Astrocyte (in vitro differentiated cells and primary cell): ENCODE measurements around the gene KRT222. TPM values are rescaled to one million over a fixed set of nuclear protein-coding genes. Genes with fewer than 3 reads are reported as not detected.

Experiments
- DNase-seq: peaks from one replicate; pipeline ENCODE4 v3.0.0-alpha.2; 2010; ENCODE audit warnings: low read depth
- FAIRE-seq: peaks from 2 replicates; lab custom pipeline; 2011; peaks lifted over from hg19 to GRCh38; lab: Jason Lieb, UNC
- H2AFZ ChIP-seq: 2 replicates; pipeline ENCODE4 v1.6.0; 2012; ENCODE audit warnings: low read depth, low read length, inconsistent platforms
- H3K27ac ChIP-seq: 2 replicates; pipeline ENCODE4 v1.5.1; 2011; ENCODE audit warnings: low read depth, low read length, inconsistent platforms
- H3K27me3 ChIP-seq: 2 replicates; pipeline ENCODE4 v1.6.0; 2011; ENCODE audit warnings: low read length, inconsistent platforms; ENCODE audit not compliant: insufficient read depth
- H3K36me3 ChIP-seq: 2 replicates; pipeline ENCODE4 v1.5.1; 2011; ENCODE audit warnings: low read length, inconsistent platforms; ENCODE audit not compliant: insufficient read depth
- H3K4me1 ChIP-seq: 2 replicates; pipeline ENCODE4 v1.5.1; 2011; ENCODE audit warnings: low read length, inconsistent platforms; ENCODE audit not compliant: insufficient read depth
- H3K4me2 ChIP-seq: 2 replicates; pipeline ENCODE4 v1.6.0; 2012; ENCODE audit warnings: low read length, inconsistent platforms
- H3K4me3 ChIP-seq: 2 replicates; pipeline ENCODE4 v1.5.1; 2011; ENCODE audit warnings: low read depth, mild to moderate bottlenecking, low read length, inconsistent platforms; ENCODE audit not compliant: insufficient read depth
- H3K79me2 ChIP-seq: 2 replicates; pipeline ENCODE4 v1.6.0; 2012; ENCODE audit warnings: mild to moderate bottlenecking, low read length, inconsistent platforms; ENCODE audit not compliant: insufficient read depth
- H3K9ac ChIP-seq: 2 replicates; pipeline ENCODE4 v1.6.0; 2012; ENCODE audit warnings: mild to moderate bottlenecking, low read length, inconsistent platforms
- H3K9me3 ChIP-seq: 2 replicates; pipeline ENCODE4 v1.5.1; 2012; ENCODE audit warnings: low read depth, mild to moderate bottlenecking, low read length, inconsistent platforms; ENCODE audit not compliant: insufficient read depth
- H4K20me1 ChIP-seq: 2 replicates; pipeline ENCODE4 v1.6.0; 2012; ENCODE audit warnings: low read length, inconsistent platforms; ENCODE audit not compliant: insufficient read depth
- H3K27ac Mint-ChIP-seq: one replicate; pipeline ENCODE4 v1.8.0; 2021; ENCODE audit warnings: mild to moderate bottlenecking, mixed read lengths; ENCODE audit not compliant: unreplicated experiment
- H3K27me3 Mint-ChIP-seq: one replicate; pipeline ENCODE4 v1.8.0; 2021; ENCODE audit warnings: low read depth, mixed read lengths; ENCODE audit not compliant: unreplicated experiment
- H3K36me3 Mint-ChIP-seq: one replicate; pipeline ENCODE4 v1.8.0; 2021; ENCODE audit warnings: low read depth, mixed read lengths; ENCODE audit not compliant: unreplicated experiment
- H3K4me1 Mint-ChIP-seq: one replicate; pipeline ENCODE4 v1.8.0; 2021; ENCODE audit warnings: low read depth, mixed read lengths; ENCODE audit not compliant: unreplicated experiment
- H3K4me3 Mint-ChIP-seq: one replicate; pipeline ENCODE4 v1.8.0; 2021; ENCODE audit warnings: mild to moderate bottlenecking, moderate library complexity, mixed read lengths; ENCODE audit not compliant: unreplicated experiment
- H3K9me3 Mint-ChIP-seq: one replicate; pipeline ENCODE4 v1.8.0; 2021; ENCODE audit warnings: mild to moderate bottlenecking, mixed read lengths; ENCODE audit not compliant: unreplicated experiment
- CTCF ChIP-seq: IDR thresholded peaks from 2 replicates; pipeline ENCODE4 v1.5.1; 2011; ENCODE audit warnings: low read depth, mild to moderate bottlenecking, inconsistent platforms, low read length, moderate library complexity; ENCODE audit not compliant: insufficient read depth
- EZH2 ChIP-seq: IDR thresholded peaks from 2 replicates; pipeline ENCODE4 v1.6.1; 2012; ENCODE audit warnings: mild to moderate bottlenecking, low read length, inconsistent platforms; ENCODE audit not compliant: insufficient read depth
- total RNA-seq: library from RNA; stranded (reverse); gene quantifications from 2 replicates; pipeline ENCODE4 v1.2.1, GENCODE V29; 2021

KRT222 gene
- total RNA-seq, 1 donor from 2014 or later, result 0.14 TPM

GRCh38 chr17:40607641-40608040 lies 57.3 kb downstream of the KRT222 start:
- Mint-ChIP-seq H3K4me1 (no peaks in the 10 kb centered on the region), H3K27me3 (peaks cover 15% of the 10 kb centered on the region), H3K4me3 (no peak overlapping the region), H3K9me3 (peaks cover 4% of the 10 kb centered on the region), H3K27ac (no peak overlapping the region), H3K36me3 (peaks cover 1% of the 10 kb centered on the region)
- H2AFZ ChIP-seq, result no peak overlapping the region
- no peak for FAIRE-seq
- DNase-seq, result no peak
- H3K4me3 ChIP-seq, result no peak overlapping the region
- H3K9me3 ChIP-seq, result no peaks in the 10 kb centered on the region
- H3K27ac ChIP-seq, result no peak overlapping the region
- no peaks in the 10 kb centered on the region for H4K20me1 ChIP-seq
- TF ChIP-seq EZH2, result no peak
- TF ChIP-seq CTCF, result no peak
- peaks cover 17% of the 10 kb centered on the region for H3K27me3 ChIP-seq
- H3K9ac ChIP-seq, result no peak overlapping the region
- H3K36me3 ChIP-seq, result no peaks in the 10 kb centered on the region
- no peaks in the 10 kb centered on the region for H3K4me1 ChIP-seq
- H3K79me2 ChIP-seq, result no peaks in the 10 kb centered on the region
- no peak overlapping the region for H3K4me2 ChIP-seq

GRCh38 chr17:40606548-40607353 lies 58.2 kb downstream of the KRT222 start:
- H3K9me3 Mint-ChIP-seq, result peaks cover 4% of the 10 kb centered on the region
- Histone ChIP-seq H3K27ac (no peak overlapping the region), H3K4me2 (no peak overlapping the region), H3K4me1 (no peaks in the 10 kb centered on the region), H3K36me3 (no peaks in the 10 kb centered on the region), H4K20me1 (no peaks in the 10 kb centered on the region), H3K4me3 (no peak overlapping the region), H2AFZ (no peak overlapping the region), H3K79me2 (no peaks in the 10 kb centered on the region), H3K9ac (no peak overlapping the region), H3K9me3 (no peaks in the 10 kb centered on the region), H3K27me3 (peaks cover 12% of the 10 kb centered on the region)
- FAIRE-seq (no peak), DNase-seq (no peak)
- H3K27me3 Mint-ChIP-seq, result peaks cover 15% of the 10 kb centered on the region
- H3K4me1 Mint-ChIP-seq, result no peaks in the 10 kb centered on the region
- peaks cover 2% of the 10 kb centered on the region for H3K36me3 Mint-ChIP-seq
- no peak overlapping the region for H3K4me3 Mint-ChIP-seq
- TF ChIP-seq EZH2, result no peak
- TF ChIP-seq CTCF, result no peak
- H3K27ac Mint-ChIP-seq, result no peak overlapping the region

- no peak overlapping the region for H3K4me3 ChIP-seq
- DNase-seq (no peak), FAIRE-seq (no peak)
- H3K9ac ChIP-seq, result no peak overlapping the region
- H3K4me2 ChIP-seq, result no peak overlapping the region
- no peaks in the 10 kb centered on the region for H3K4me1 ChIP-seq
- no peaks in the 10 kb centered on the region for H3K4me1 Mint-ChIP-seq
- no peak overlapping the region for H3K4me3 Mint-ChIP-seq
- no peak overlapping the region for H3K27ac Mint-ChIP-seq
- peaks cover 8% of the 10 kb centered on the region for H3K27me3 ChIP-seq
- no peak overlapping the region for H3K27ac ChIP-seq
- peaks cover 2% of the 10 kb centered on the region for H3K36me3 Mint-ChIP-seq
- H3K79me2 ChIP-seq, result no peaks in the 10 kb centered on the region
- H3K9me3 ChIP-seq, result no peaks in the 10 kb centered on the region
- TF ChIP-seq EZH2 (no peak), CTCF (no peak)
- H3K27me3 Mint-ChIP-seq, result peaks cover 11% of the 10 kb centered on the region
- H3K36me3 ChIP-seq, result no peaks in the 10 kb centered on the region
- no peak overlapping the region for H2AFZ ChIP-seq
- no peaks in the 10 kb centered on the region for H4K20me1 ChIP-seq
- peaks cover 4% of the 10 kb centered on the region for H3K9me3 Mint-ChIP-seq
Measured at GRCh38 chr17:40605306-40605705, 59.7 kb downstream of the KRT222 start.
